ENCODE measurements around the gene PNRC1. TPM values are rescaled to one million over a fixed set of nuclear protein-coding genes. Genes with fewer than 3 reads are reported as not detected.

PNRC1 gene
- total and polyA plus RNA-seq, 7 donors = 74.3 to 552 (median 285) TPM

GRCh38 chr6:89042664-89043063, 37.9 kb upstream of the PNRC1 start:
- H3K27me3 ChIP-seq (ENCODE audit: insufficient read depth in 3 of 3, low read length in 2 of 3) = no peaks in the 10 kb centered on the region
- no peaks in the 10 kb centered on the region for H3K4me1 ChIP-seq
- no peak for DNase-seq
- ATAC-seq = no peak
- no peaks in the 10 kb centered on the region for H3K36me3 ChIP-seq (ENCODE audit: insufficient read depth in 1 of 2, low read depth in 1 of 2)
- no peak overlapping the region for H3K4me3 ChIP-seq
- no peak for TF ChIP-seq CTCF (IDR thresholded peaks at IDR 0.05)
- WGBS, 3 donors = 89 to 97% (median 90%) methylated on average over 3 of the region's 3 CpGs
- H3K27ac ChIP-seq = no peak overlapping the region
- intact Hi-C loops (cut with DNase I) = no loop called here
- H3K9me3 ChIP-seq = peaks cover 9% of the 10 kb centered on the region

- no peak for ATAC-seq
- Histone ChIP-seq H3K27me3 (ENCODE audit: insufficient read depth in 3 of 3, low read length in 2 of 3) (no peaks in the 10 kb centered on the region), H3K36me3 (ENCODE audit: insufficient read depth in 1 of 2, low read depth in 1 of 2) (no peaks in the 10 kb centered on the region), H3K9me3 (no peaks in the 10 kb centered on the region), H3K4me3 (no peak overlapping the region), H3K27ac (no peak overlapping the region), H3K4me1 (no peaks in the 10 kb centered on the region)
- intact Hi-C loops (cut with DNase I) = no loop called here
- WGBS, 3 donors = 87 to 92% (median 88%) methylated on average over 8 of the region's 8 CpGs
- no peak for TF ChIP-seq CTCF (IDR thresholded peaks at IDR 0.05)
- DNase-seq = no peak
Measured at GRCh38 chr6:89044328-89045010, 36.1 kb upstream of the PNRC1 start.

- no peaks in the 10 kb centered on the region for H3K4me1 ChIP-seq
- WGBS, 3 donors = 75 to 84% (median 82%) methylated on average over 4 of the region's 4 CpGs
- TF ChIP-seq CTCF (IDR thresholded peaks at IDR 0.05) = no peak
Measured at GRCh38 chr6:89045011-89045387, 35.6 kb upstream of the PNRC1 start.

DNA sequence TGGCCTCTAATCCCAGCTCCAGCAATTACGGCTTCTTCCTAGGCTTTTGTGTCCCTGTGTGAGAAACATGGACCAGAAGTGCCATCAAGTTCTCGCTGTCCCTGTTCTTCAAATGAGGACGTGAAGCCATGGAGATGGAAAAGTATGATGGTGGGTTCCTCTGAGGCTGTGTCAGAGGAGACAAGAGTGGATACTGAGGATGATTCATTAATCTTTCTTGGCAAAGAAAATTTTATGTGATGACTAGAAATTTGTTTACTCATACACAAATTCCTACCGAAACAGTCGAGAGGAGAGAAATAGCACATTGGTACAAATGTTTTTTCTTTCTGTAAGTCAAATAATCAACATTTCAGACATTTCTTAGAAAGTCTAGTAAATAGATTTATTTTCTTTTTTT, 35.0 kb upstream of the PNRC1 start:
- H3K27ac ChIP-seq = no peak overlapping the region
- no peak for DNase-seq
- no peak for ATAC-seq
- H3K4me3 ChIP-seq = no peak overlapping the region
- TF ChIP-seq CTCF (IDR thresholded peaks at IDR 0.05) = no peak
- WGBS, 3 donors = 89 to 93% (median 92%) methylated on average over 5 of the region's 5 CpGs
- no peaks in the 10 kb centered on the region for H3K9me3 ChIP-seq
- no peaks in the 10 kb centered on the region for H3K27me3 ChIP-seq (ENCODE audit: insufficient read depth in 3 of 3, low read length in 2 of 3)
- intact Hi-C loops (cut with DNase I) = no loop called here
- H3K4me1 ChIP-seq = no peaks in the 10 kb centered on the region
- no peaks in the 10 kb centered on the region for H3K36me3 ChIP-seq (ENCODE audit: insufficient read depth in 1 of 2, low read depth in 1 of 2)

More at GRCh38 chr6:89045011-89045387, 35.6 kb upstream of the PNRC1 start:
- DNase-seq (no peak), ATAC-seq (no peak)
- H3K36me3 ChIP-seq (ENCODE audit: insufficient read depth in 1 of 2, low read depth in 1 of 2) = no peaks in the 10 kb centered on the region
- H3K27ac ChIP-seq = no peak overlapping the region
- H3K9me3 ChIP-seq = no peaks in the 10 kb centered on the region
- H3K4me3 ChIP-seq = no peak overlapping the region
- H3K27me3 ChIP-seq (ENCODE audit: insufficient read depth in 3 of 3, low read length in 2 of 3) = no peaks in the 10 kb centered on the region
- intact Hi-C loops (cut with DNase I) = no loop called here

DNA sequence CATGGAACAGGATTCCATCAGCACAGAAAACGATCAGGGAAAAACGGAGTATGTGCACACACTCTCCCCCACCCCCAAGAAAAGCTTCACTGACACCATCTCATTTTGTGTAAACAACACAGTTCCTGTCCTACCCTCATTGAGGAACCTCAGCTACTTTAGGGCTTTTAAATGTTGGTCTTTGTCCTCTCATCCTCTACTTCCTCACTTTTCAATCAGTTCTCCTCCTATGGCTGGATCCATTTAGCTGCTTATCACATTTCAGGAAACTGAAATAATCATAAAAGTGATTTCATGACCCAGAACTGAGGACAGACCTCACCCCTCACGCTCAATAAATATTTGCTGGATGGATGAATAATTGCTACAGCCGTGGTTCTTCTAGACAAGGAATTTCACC, 33.1 kb upstream of the PNRC1 start:
- ATAC-seq (no peak), DNase-seq (no peak)
- TF ChIP-seq CTCF (IDR thresholded peaks at IDR 0.05) = no peak
- H3K4me3 ChIP-seq = no peak overlapping the region
- no peak overlapping the region for H3K27ac ChIP-seq
- H3K27me3 ChIP-seq (ENCODE audit: insufficient read depth in 3 of 3, low read length in 2 of 3) = no peaks in the 10 kb centered on the region
- H3K4me1 ChIP-seq = no peaks in the 10 kb centered on the region
- H3K36me3 ChIP-seq (ENCODE audit: insufficient read depth in 1 of 2, low read depth in 1 of 2) = no peaks in the 10 kb centered on the region
- H3K9me3 ChIP-seq = no peaks in the 10 kb centered on the region
- 60 to 81% (median 70%) methylated on average over 4 of the region's 4 CpGs for WGBS, 3 donors
- intact Hi-C loops (cut with DNase I) = no loop called here
